H9 (cell line): Measurements from ENCODE around the gene MGMT. TPM values are rescaled to one million over a fixed set of nuclear protein-coding genes. Genes with fewer than 3 reads are reported as not detected.

ENCODE experiments used
- DNase-seq: peaks from one replicate; pipeline ENCODE4 v3.0.0-alpha.2; 2017
- H2AFZ ChIP-seq: one replicate; pipeline ENCODE4 v1.6.1; 2013; ENCODE audit warnings: mild to moderate bottlenecking, low read length, control low read depth, moderate library complexity
- H2AK5ac ChIP-seq: 2 replicates; pipeline ENCODE4 v1.6.1; 2013; ENCODE audit warnings: low read length, control low read depth, mixed read lengths; ENCODE audit not compliant: insufficient read length
- H2BK120ac ChIP-seq: one replicate; pipeline ENCODE4 v1.6.1; 2013; ENCODE audit warnings: low read depth, mild to moderate bottlenecking, low read length, control low read depth, inconsistent platforms; ENCODE audit not compliant: poor library complexity, severe bottlenecking
- H2BK12ac ChIP-seq: 2 replicates; pipeline ENCODE4 v1.6.1; 2013; ENCODE audit warnings: low read length, control low read depth, mixed read lengths, low read depth; ENCODE audit not compliant: insufficient read length
- H2BK15ac ChIP-seq: 2 replicates; pipeline ENCODE4 v1.6.1; 2013; ENCODE audit warnings: low read depth, low read length, control low read depth
- H2BK20ac ChIP-seq: one replicate; pipeline ENCODE4 v1.6.1; 2013; ENCODE audit warnings: low read depth, mild to moderate bottlenecking, low read length, control low read depth, inconsistent platforms; ENCODE audit not compliant: poor library complexity, severe bottlenecking
- H2BK5ac ChIP-seq: 2 replicates; pipeline ENCODE4 v1.6.1; 2013; ENCODE audit warnings: low read length, control low read depth, mixed read lengths; ENCODE audit not compliant: insufficient read length
- H3K14ac ChIP-seq: 2 replicates; pipeline ENCODE4 v1.6.1; 2013; ENCODE audit warnings: low read length, control low read depth; ENCODE audit not compliant: insufficient read depth
- H3K18ac ChIP-seq: 2 replicates; pipeline ENCODE4 v1.6.1; 2013; ENCODE audit warnings: low read depth, mild to moderate bottlenecking, mixed read lengths, low read length, control low read depth; ENCODE audit not compliant: insufficient read length
- H3K23ac ChIP-seq: 2 replicates; pipeline ENCODE4 v1.6.1; 2013; ENCODE audit warnings: low read length, control low read depth, mixed read lengths, low read depth; ENCODE audit not compliant: insufficient read length
- H3K23me2 ChIP-seq: 2 replicates; pipeline ENCODE4 v1.6.1; 2013; ENCODE audit warnings: low read depth, mild to moderate bottlenecking, mixed read lengths, low read length, control low read depth; ENCODE audit not compliant: insufficient read length, poor library complexity, severe bottlenecking
- H3K27ac ChIP-seq: 2 replicates; pipeline ENCODE4 v1.5.1; 2013; ENCODE audit warnings: low read length, control low read depth, mixed read lengths, low read depth; ENCODE audit not compliant: insufficient read length
- H3K27me3 ChIP-seq: 2 replicates; pipeline ENCODE4 v1.6.1; 2013; ENCODE audit warnings: low read length, control low read depth, inconsistent platforms; ENCODE audit not compliant: insufficient read depth
- H3K4ac ChIP-seq: 2 replicates; pipeline ENCODE4 v1.6.1; 2013; ENCODE audit warnings: low read depth, mild to moderate bottlenecking, control low read depth, inconsistent platforms, low read length, moderate library complexity
- H3K4me1 ChIP-seq: 2 replicates; pipeline ENCODE4 v1.6.1; 2013; ENCODE audit warnings: low read length, control low read depth, inconsistent platforms; ENCODE audit not compliant: insufficient read depth
- H3K4me2 ChIP-seq: 2 replicates; pipeline ENCODE4 v1.6.1; 2013; ENCODE audit warnings: low read length, control low read depth, mixed read lengths; ENCODE audit not compliant: insufficient read length, insufficient read depth
- H3K56ac ChIP-seq: 2 replicates; pipeline ENCODE4 v1.6.1; 2013; ENCODE audit warnings: low read depth, mild to moderate bottlenecking, mixed read lengths, low read length, control low read depth; ENCODE audit not compliant: insufficient read length
- H3K79me1 ChIP-seq: 2 replicates; pipeline ENCODE4 v1.6.1; 2013; ENCODE audit warnings: low read depth, mild to moderate bottlenecking, moderate library complexity, low read length, control low read depth, inconsistent platforms; ENCODE audit not compliant: insufficient read depth, poor library complexity, severe bottlenecking
- H3K79me2 ChIP-seq: 2 replicates; pipeline ENCODE4 v1.6.1; 2013; ENCODE audit warnings: low read length, control low read depth, inconsistent platforms; ENCODE audit not compliant: insufficient read depth
- H3K9ac ChIP-seq: 2 replicates; pipeline ENCODE4 v1.6.1; 2013; ENCODE audit warnings: low read length, control low read depth, mixed read lengths; ENCODE audit not compliant: insufficient read length; ENCODE audit errors: extremely low read depth
- H3K9me3 ChIP-seq: one replicate; pipeline ENCODE4 v1.6.1; 2013; ENCODE audit warnings: low read depth, low read length, inconsistent platforms; ENCODE audit not compliant: control insufficient read depth
- H3T11ph ChIP-seq: one replicate; pipeline ENCODE4 v1.6.1; 2013; ENCODE audit warnings: mild to moderate bottlenecking, low read length, control low read depth, inconsistent platforms
- H4K20me1 ChIP-seq: one replicate; pipeline ENCODE4 v1.6.1; 2013; ENCODE audit not compliant: control insufficient read depth, insufficient read length, insufficient read depth
- H4K5ac ChIP-seq: 2 replicates; pipeline ENCODE4 v1.6.1; 2013; ENCODE audit warnings: low read depth, mild to moderate bottlenecking, mixed read lengths, low read length, control low read depth; ENCODE audit not compliant: insufficient read length
- H4K8ac ChIP-seq: replicated peaks from 2 replicates; pipeline ENCODE4 v1.6.1; 2013; ENCODE audit warnings: low read length, control low read depth, mixed read lengths, low read depth; ENCODE audit not compliant: insufficient read length
- H4K91ac ChIP-seq: 2 replicates; pipeline ENCODE4 v1.6.1; 2013; ENCODE audit warnings: low read depth, mild to moderate bottlenecking, moderate library complexity, mixed read lengths, low read length, control low read depth; ENCODE audit not compliant: insufficient read length
- H3K27ac Mint-ChIP-seq, 3 experiments: 2 replicates in 2 of 3; 3 replicates in 1 of 3; pipeline ENCODE4 v1.8.0; 2020 to 2021; ENCODE audit warnings: mixed read lengths in 3 of 3, mild to moderate bottlenecking in 1 of 3, moderate library complexity in 1 of 3
- H3K27me3 Mint-ChIP-seq: 2 replicates; pipeline ENCODE4 v1.8.0; 2021; ENCODE audit warnings: low read depth, mild to moderate bottlenecking, moderate library complexity, mixed read lengths
- H3K36me3 Mint-ChIP-seq, 3 experiments: 2 replicates in 2 of 3; 3 replicates in 1 of 3; pipeline ENCODE4 v1.8.0; 2020 to 2021; ENCODE audit warnings: low read depth in 3 of 3, mixed read lengths in 3 of 3; ENCODE audit not compliant: insufficient read depth in 1 of 3
- H3K4me1 Mint-ChIP-seq, 2 experiments: 2 replicates each; pipeline ENCODE4 v1.8.0; 2020; ENCODE audit warnings: mixed read lengths in 2 of 2
- H3K4me3 Mint-ChIP-seq, 2 experiments: 2 replicates in 1 of 2; 3 replicates in 1 of 2; pipeline ENCODE4 v1.8.0; 2020 to 2021; ENCODE audit warnings: mild to moderate bottlenecking in 2 of 2, mixed read lengths in 2 of 2, moderate library complexity in 1 of 2
- H3K9me3 Mint-ChIP-seq, 2 experiments: 2 replicates in 1 of 2; 3 replicates in 1 of 2; pipeline ENCODE4 v1.8.0; 2020; ENCODE audit warnings: mild to moderate bottlenecking in 2 of 2, mixed read lengths in 2 of 2, moderate library complexity in 1 of 2
- CTCF ChIP-seq: fragments of 200-600 bp; sonication (generic); conservative IDR thresholded peaks from 3 replicates; pipeline ENCODE4 v1.8.0; 2021; ENCODE audit warnings: antibody characterized with exemption, mild to moderate bottlenecking
- WGBS: extraction: QIAGEN DNeasy Blood & Tissue Kit; methylation state at CpG from one replicate; pipeline ENCODE4 v1.1.7; 2013; ENCODE audit warnings: missing lambda C conversion rate, low lambda C conversion rate, mixed read lengths; ENCODE audit not compliant: insufficient read length; ENCODE audit errors: extremely low coverage; 5-methylcytosine and 5-hydroxymethylcytosine counted together
- total RNA-seq: library from RNA; stranded (reverse); gene quantifications from 2 replicates; pipeline ENCODE4 v1.2.1, GENCODE V29; 2021

MGMT gene
- total RNA-seq, 1 experiment from 2014 or later = 18.4 TPM

- no peak for DNase-seq
- no peaks in the 10 kb centered on the region for H3K9me3 ChIP-seq
- H2BK120ac ChIP-seq = no peak overlapping the region
- no peak overlapping the region for H2BK15ac ChIP-seq
- no peak overlapping the region for H4K5ac ChIP-seq
- H3K18ac ChIP-seq = no peak overlapping the region
- no peak overlapping the region for H3K9ac ChIP-seq
- Mint-ChIP-seq H3K4me3 (no peak overlapping the region), H3K4me1 (peaks cover 0 to 4% of the 10 kb centered on the region in 2 experiments; a peak in 2 of 4 replicates), H3K36me3 (no peaks in the 10 kb centered on the region), H3K9me3 (no peaks in the 10 kb centered on the region), H3K27ac (no peak overlapping the region), H3K27me3 (no peaks in the 10 kb centered on the region; the same call in 1 of the 2 replicates)
- H2BK5ac ChIP-seq = no peak overlapping the region
- no peak overlapping the region for H3K27ac ChIP-seq
- H2BK12ac ChIP-seq = no peak overlapping the region
- H4K91ac ChIP-seq = no peak overlapping the region
- H3K79me2 ChIP-seq = no peaks in the 10 kb centered on the region
- H2BK20ac ChIP-seq = no peak overlapping the region
- no peak overlapping the region for H2AFZ ChIP-seq
- H3K27me3 ChIP-seq = no peaks in the 10 kb centered on the region
- no peaks in the 10 kb centered on the region for H3K4me1 ChIP-seq
- H3K4ac ChIP-seq = no peak overlapping the region
- no peak overlapping the region for H3K56ac ChIP-seq
- no peaks in the 10 kb centered on the region for H3K79me1 ChIP-seq
- TF ChIP-seq CTCF = no peak
- no peak overlapping the region; the same call in 1 of the 2 replicates for H3K14ac ChIP-seq
- no peaks in the 10 kb centered on the region for H3K23me2 ChIP-seq
- no peaks in the 10 kb centered on the region for H4K20me1 ChIP-seq
- no peak overlapping the region for H4K8ac ChIP-seq
- H2AK5ac ChIP-seq = no peak overlapping the region
- no CpG with 5 or more reads among the region's 17 CpGs for WGBS
- H3T11ph ChIP-seq = no peak overlapping the region
- H3K23ac ChIP-seq = no peak overlapping the region
- H3K4me2 ChIP-seq = no peak overlapping the region
Observed at GRCh38 chr10:129418496-129419225, 48.4 kb upstream of the MGMT start.
